HEK293 (cell line): ENCODE results near the gene ZNF32.

ENCODE experiments used
- CTCF ChIA-PET: fragments of 350-600 bp; formaldehyde crosslinking; extraction: SDS; loops from one replicate; lab custom pipeline; 2021; ENCODE audit warnings: antibody characterized with exemption; lab: Yijun Ruan, JAX
- POLR2A ChIA-PET: fragments of 300-600 bp; formaldehyde crosslinking; extraction: SDS; loops from one replicate; lab custom pipeline; 2020; ENCODE audit warnings: antibody characterized with exemption, inconsistent platforms; lab: Yijun Ruan, JAX
- H3K27ac ChIP-seq: fragments of 200-500 bp; sonication (Bioruptor generic); 2 replicates; pipeline ENCODE4 v1.5.1; 2014; ENCODE audit warnings: low read depth, low read length, control low read depth, inconsistent platforms; ENCODE audit errors: extremely low read depth
- H3K36me3 ChIP-seq, 2 experiments: fragments of 200-500 bp in 1 of 2; sonication (Bioruptor generic) in 1 of 2; 1 replicate in 1 of 2; 2 replicates in 1 of 2; pipeline ENCODE4 v1.5.1; 2014 to 2017; ENCODE audit warnings: inconsistent platforms in 2 of 2, low read length in 2 of 2; ENCODE audit not compliant: control insufficient read depth in 2 of 2, insufficient read depth in 1 of 2
- H3K4me1 ChIP-seq: fragments of 200-500 bp; sonication (Bioruptor generic); 2 replicates; pipeline ENCODE4 v1.5.1; 2014; ENCODE audit warnings: mild to moderate bottlenecking, low read length, inconsistent platforms; ENCODE audit not compliant: control insufficient read depth, insufficient read depth
- H3K4me3 ChIP-seq: 2 replicates; pipeline ENCODE4 v1.5.1; 2011; ENCODE audit warnings: low read depth, mild to moderate bottlenecking, control low read depth, low read length, moderate library complexity
- H3K9me3 ChIP-seq: fragments of 200-500 bp; sonication (Bioruptor generic); 2 replicates; pipeline ENCODE4 v1.5.1; 2014; ENCODE audit warnings: low read depth, low read length, inconsistent platforms; ENCODE audit not compliant: control insufficient read depth, insufficient read depth
- EGR2 ChIP-seq: fragments of 450-650 bp; formaldehyde crosslinking; IDR thresholded peaks from 2 replicates; pipeline ENCODE4 v1.5.1; 2016; ENCODE audit warnings: low read depth, missing biosample characterization, missing genetic modification characterization
- GLIS2 ChIP-seq: fragments of 450-650 bp; formaldehyde crosslinking; IDR thresholded peaks from 2 replicates; pipeline ENCODE4 v1.5.1; 2016; ENCODE audit warnings: missing biosample characterization, missing genetic modification characterization
- IKZF3 ChIP-seq: fragments of 450-650 bp; IDR thresholded peaks from 2 replicates; pipeline ENCODE4 v1.5.0; 2018; ENCODE audit warnings: missing biosample characterization, mild to moderate bottlenecking, missing genetic modification characterization, moderate library complexity
- KLF8 ChIP-seq: fragments of 450-650 bp; formaldehyde crosslinking; IDR thresholded peaks from 2 replicates; pipeline ENCODE4 v1.5.1; 2016; ENCODE audit warnings: missing biosample characterization, missing genetic modification characterization
- OSR2 ChIP-seq: fragments of 450-650 bp; formaldehyde crosslinking; IDR thresholded peaks from 2 replicates; pipeline ENCODE4 v1.5.1; 2016; ENCODE audit warnings: missing biosample characterization, missing genetic modification characterization
- SCRT1 ChIP-seq: fragments of 450-650 bp; formaldehyde crosslinking; IDR thresholded peaks from 2 replicates; pipeline ENCODE4 v1.5.1; 2016; ENCODE audit warnings: missing biosample characterization, missing genetic modification characterization, borderline replicate concordance
- ZBTB17 ChIP-seq: fragments of 450-650 bp; formaldehyde crosslinking; IDR thresholded peaks from 2 replicates; pipeline ENCODE4 v1.5.1; 2016; ENCODE audit warnings: missing biosample characterization, missing genetic modification characterization
- ZFP3 ChIP-seq: fragments of 450-650 bp; formaldehyde crosslinking; IDR thresholded peaks from 2 replicates; pipeline ENCODE4 v1.5.1; 2016; ENCODE audit warnings: low read depth, missing biosample characterization, missing genetic modification characterization
- ZFP69B ChIP-seq: fragments of 450-650 bp; formaldehyde crosslinking; IDR thresholded peaks from 2 replicates; pipeline ENCODE4 v1.5.1; 2016; ENCODE audit warnings: missing biosample characterization, missing genetic modification characterization
- ZNF140 ChIP-seq: fragments of 450-650 bp; formaldehyde crosslinking; IDR thresholded peaks from 2 replicates; pipeline ENCODE4 v1.5.1; 2016; ENCODE audit warnings: missing biosample characterization, missing genetic modification characterization
- ZNF146 ChIP-seq: fragments of 450-650 bp; formaldehyde crosslinking; IDR thresholded peaks from 2 replicates; pipeline ENCODE4 v1.5.1; 2016; ENCODE audit warnings: missing biosample characterization, missing genetic modification characterization
- ZNF169 ChIP-seq: fragments of 450-650 bp; formaldehyde crosslinking; IDR thresholded peaks from 2 replicates; pipeline ENCODE4 v1.5.1; 2016; ENCODE audit warnings: missing biosample characterization, missing genetic modification characterization
- ZNF19 ChIP-seq: fragments of 450-650 bp; formaldehyde crosslinking; IDR thresholded peaks from 2 replicates; pipeline ENCODE4; 2016; ENCODE audit warnings: missing biosample characterization, missing genetic modification characterization, low read depth
- ZNF223 ChIP-seq: fragments of 450-650 bp; formaldehyde crosslinking; IDR thresholded peaks from 2 replicates; pipeline ENCODE4 v1.5.1; 2016; ENCODE audit warnings: missing biosample characterization, missing genetic modification characterization
- ZNF354C ChIP-seq: fragments of 450-650 bp; formaldehyde crosslinking; IDR thresholded peaks from 2 replicates; pipeline ENCODE4 v1.5.1; 2016; ENCODE audit warnings: missing biosample characterization, missing genetic modification characterization, low read depth, borderline replicate concordance
- ZNF37A ChIP-seq: fragments of 450-650 bp; IDR thresholded peaks from 2 replicates; pipeline ENCODE4 v1.5.1; 2018; ENCODE audit warnings: missing biosample characterization, missing genetic modification characterization
- ZNF391 ChIP-seq: fragments of 450-650 bp; formaldehyde crosslinking; IDR thresholded peaks from 2 replicates; pipeline ENCODE4 v1.5.1; 2016; ENCODE audit warnings: low read depth, missing biosample characterization, missing genetic modification characterization, borderline replicate concordance
- ZNF473 ChIP-seq: fragments of 450-650 bp; formaldehyde crosslinking; IDR thresholded peaks from 2 replicates; pipeline ENCODE4 v1.5.1; 2017; ENCODE audit warnings: missing biosample characterization, missing genetic modification characterization
- ZNF48 ChIP-seq: fragments of 450-650 bp; formaldehyde crosslinking; IDR thresholded peaks from 2 replicates; pipeline ENCODE4 v1.5.1; 2016; ENCODE audit warnings: missing biosample characterization, missing genetic modification characterization
- ZNF660 ChIP-seq: fragments of 450-650 bp; IDR thresholded peaks from 2 replicates; pipeline ENCODE4 v1.5.1; 2018; ENCODE audit warnings: missing biosample characterization, mild to moderate bottlenecking, missing genetic modification characterization
- ZNF830 ChIP-seq: fragments of 450-650 bp; IDR thresholded peaks from 2 replicates; pipeline ENCODE4 v1.5.0; 2018; ENCODE audit warnings: missing biosample characterization, missing genetic modification characterization, low read depth, mild to moderate bottlenecking, moderate library complexity
- ZNF837 ChIP-seq: fragments of 450-650 bp; formaldehyde crosslinking; IDR thresholded peaks from 2 replicates; pipeline ENCODE4 v1.5.1; 2016; ENCODE audit warnings: missing biosample characterization, missing genetic modification characterization
- TF ChIP-seq, protein P1 (sequence below): fragments of 450-650 bp; formaldehyde crosslinking; IDR thresholded peaks from 2 replicates; pipeline ENCODE4 v1.5.1; 2017; ENCODE audit warnings: missing biosample characterization, missing genetic modification characterization
- TF ChIP-seq, protein P2 (sequence below): fragments of 450-650 bp; formaldehyde crosslinking; IDR thresholded peaks from 2 replicates; pipeline ENCODE4 v1.5.1; 2016; ENCODE audit warnings: missing biosample characterization, missing genetic modification characterization
- TF ChIP-seq, protein P3 (sequence below): fragments of 450-650 bp; formaldehyde crosslinking; IDR thresholded peaks from 2 replicates; pipeline ENCODE4 v1.5.1; 2016; ENCODE audit warnings: missing biosample characterization, missing genetic modification characterization
- TF ChIP-seq, protein P4 (sequence below): fragments of 450-650 bp; formaldehyde crosslinking; IDR thresholded peaks from 2 replicates; pipeline ENCODE4 v1.5.1; 2016; ENCODE audit warnings: missing biosample characterization, missing genetic modification characterization, low read depth
- TF ChIP-seq, protein P5 (sequence below): fragments of 450-650 bp; formaldehyde crosslinking; IDR thresholded peaks from 2 replicates; pipeline ENCODE4 v1.5.1; 2016; ENCODE audit warnings: missing biosample characterization, missing genetic modification characterization
- TF ChIP-seq, protein P6 (sequence below): fragments of 450-650 bp; formaldehyde crosslinking; IDR thresholded peaks from 2 replicates; pipeline ENCODE4 v1.5.1; 2016; ENCODE audit warnings: missing biosample characterization, missing genetic modification characterization

ZNF32 gene

DNA sequence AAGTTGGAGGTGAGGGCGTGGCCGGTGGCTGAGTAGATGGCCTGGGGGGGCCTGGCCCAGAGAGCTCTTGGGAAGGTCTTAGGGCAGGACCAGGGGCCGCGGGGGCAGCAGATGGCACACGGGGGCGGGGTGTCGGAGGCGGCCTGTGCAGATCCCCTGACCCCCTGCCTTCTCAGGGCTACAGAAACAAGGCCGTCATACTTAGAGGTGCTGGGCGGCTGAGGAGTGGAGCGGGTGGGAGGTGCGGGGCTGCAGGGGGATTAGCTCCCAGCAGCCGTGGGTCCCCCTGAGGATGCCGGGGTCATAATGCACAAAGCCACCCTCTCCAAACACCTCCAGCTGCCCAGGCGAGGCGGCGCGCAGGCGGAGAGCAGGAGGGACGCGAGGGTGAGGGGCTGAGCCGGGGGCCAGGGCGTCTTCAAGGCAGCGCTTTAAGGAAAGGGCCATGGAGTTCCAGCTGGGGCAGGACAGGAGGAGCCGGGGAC is 40.4 kb upstream of the ZNF32 start:
- no peak for TF ChIP-seq ZNF391 (tag by site-specific recombination)
- 0 out of 2 replicates have a peak, but pooled peaks have one; percentile 18 for TF ChIP-seq EGR2 (tag by site-specific recombination)
- no peak overlapping the region for H3K27ac ChIP-seq
- no peak overlapping the region for H3K4me3 ChIP-seq
- POLR2A ChIA-PET, result no interaction called here
- H3K4me1 ChIP-seq, result no peaks in the 10 kb centered on the region
- no peaks in the 10 kb centered on the region for H3K9me3 ChIP-seq
- H3K36me3 ChIP-seq, result no peaks in the 10 kb centered on the region
- CTCF ChIA-PET, result interaction anchor here (0.6 to 2.9 kb wide), 14 partner anchors 8 to 1172 kb away, joined by 3 to 8 read pairs (median 4); no protein-coding TSS in a partner anchor

DNA sequence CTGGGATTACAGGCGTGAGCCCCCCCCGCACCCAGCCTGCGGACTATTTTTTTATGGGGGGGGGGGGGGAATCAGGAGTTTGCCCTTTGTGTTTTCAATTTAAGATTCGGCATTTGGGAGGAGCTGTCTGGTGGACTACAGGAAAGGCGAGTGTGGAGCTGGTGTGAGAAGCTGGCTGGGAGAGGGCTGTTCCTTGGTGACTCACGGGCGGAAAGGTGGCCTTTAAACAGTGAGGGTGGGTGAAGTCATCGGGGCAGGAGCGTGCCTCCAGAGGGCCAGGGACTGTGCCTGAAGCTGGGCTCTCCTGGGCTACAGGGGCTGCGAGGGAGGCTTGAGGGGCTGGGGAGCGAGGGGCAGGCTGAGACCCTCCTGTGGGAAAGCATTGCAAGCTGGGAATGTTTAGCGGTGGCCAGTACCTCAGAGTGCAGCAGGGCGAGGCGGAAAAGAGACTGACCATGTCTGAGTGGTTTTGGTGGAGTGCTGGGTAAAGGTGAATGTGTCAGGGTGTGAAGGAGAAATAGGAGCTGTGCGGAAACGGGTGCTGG is 39.7 kb upstream of the ZNF32 start:
- ChIA-PET POLR2A (no interaction called here), CTCF (interaction anchor here (0.6 to 1.8 kb wide), 4 partner anchors 10 to 698 kb away, joined by 3 to 7 read pairs (median 5); no protein-coding TSS in a partner anchor)

DNA sequence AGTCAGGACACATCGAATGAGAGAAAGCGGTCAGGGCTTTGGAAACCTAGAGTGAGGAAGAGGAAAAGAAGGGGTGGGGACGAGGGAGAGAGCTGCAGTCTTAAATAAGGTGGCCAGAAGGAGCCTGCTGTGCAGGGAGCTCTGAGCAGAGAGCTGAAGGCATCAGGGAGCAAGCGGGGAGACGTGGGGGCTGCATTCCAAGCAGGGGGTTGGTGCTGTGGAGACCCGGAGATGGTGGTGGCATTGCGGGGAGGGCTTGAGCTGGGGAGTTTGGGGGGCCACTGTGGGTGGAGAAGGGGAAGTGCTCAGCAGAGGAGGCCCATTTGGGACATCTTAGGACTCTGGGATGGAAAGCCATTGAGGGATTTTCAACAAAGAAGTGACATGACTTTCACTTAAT is 38.7 kb upstream of the ZNF32 start:
- POLR2A ChIA-PET, result no interaction called here
- TF ChIP-seq ZFP3 (tag by site-specific recombination) (no peak), ZNF169 (tag by site-specific recombination) (no peak), ZNF19 (tag by site-specific recombination) (no peak), ZNF223 (tag by site-specific recombination) (no peak), ZNF48 (tag by site-specific recombination) (no peak)
- TF ChIP-seq, protein P1, sequence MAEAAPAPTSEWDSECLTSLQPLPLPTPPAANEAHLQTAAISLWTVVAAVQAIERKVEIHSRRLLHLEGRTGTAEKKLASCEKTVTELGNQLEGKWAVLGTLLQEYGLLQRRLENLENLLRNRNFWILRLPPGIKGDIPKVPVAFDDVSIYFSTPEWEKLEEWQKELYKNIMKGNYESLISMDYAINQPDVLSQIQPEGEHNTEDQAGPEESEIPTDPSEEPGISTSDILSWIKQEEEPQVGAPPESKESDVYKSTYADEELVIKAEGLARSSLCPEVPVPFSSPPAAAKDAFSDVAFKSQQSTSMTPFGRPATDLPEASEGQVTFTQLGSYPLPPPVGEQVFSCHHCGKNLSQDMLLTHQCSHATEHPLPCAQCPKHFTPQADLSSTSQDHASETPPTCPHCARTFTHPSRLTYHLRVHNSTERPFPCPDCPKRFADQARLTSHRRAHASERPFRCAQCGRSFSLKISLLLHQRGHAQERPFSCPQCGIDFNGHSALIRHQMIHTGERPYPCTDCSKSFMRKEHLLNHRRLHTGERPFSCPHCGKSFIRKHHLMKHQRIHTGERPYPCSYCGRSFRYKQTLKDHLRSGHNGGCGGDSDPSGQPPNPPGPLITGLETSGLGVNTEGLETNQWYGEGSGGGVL (tag by site-specific recombination), result no peak
- TF ChIP-seq, protein P2, sequence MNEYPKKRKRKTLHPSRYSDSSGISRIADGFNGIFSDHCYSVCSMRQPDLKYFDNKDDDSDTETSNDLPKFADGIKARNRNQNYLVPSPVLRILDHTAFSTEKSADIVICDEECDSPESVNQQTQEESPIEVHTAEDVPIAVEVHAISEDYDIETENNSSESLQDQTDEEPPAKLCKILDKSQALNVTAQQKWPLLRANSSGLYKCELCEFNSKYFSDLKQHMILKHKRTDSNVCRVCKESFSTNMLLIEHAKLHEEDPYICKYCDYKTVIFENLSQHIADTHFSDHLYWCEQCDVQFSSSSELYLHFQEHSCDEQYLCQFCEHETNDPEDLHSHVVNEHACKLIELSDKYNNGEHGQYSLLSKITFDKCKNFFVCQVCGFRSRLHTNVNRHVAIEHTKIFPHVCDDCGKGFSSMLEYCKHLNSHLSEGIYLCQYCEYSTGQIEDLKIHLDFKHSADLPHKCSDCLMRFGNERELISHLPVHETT, result no peak
- TF ChIP-seq, protein P3, sequence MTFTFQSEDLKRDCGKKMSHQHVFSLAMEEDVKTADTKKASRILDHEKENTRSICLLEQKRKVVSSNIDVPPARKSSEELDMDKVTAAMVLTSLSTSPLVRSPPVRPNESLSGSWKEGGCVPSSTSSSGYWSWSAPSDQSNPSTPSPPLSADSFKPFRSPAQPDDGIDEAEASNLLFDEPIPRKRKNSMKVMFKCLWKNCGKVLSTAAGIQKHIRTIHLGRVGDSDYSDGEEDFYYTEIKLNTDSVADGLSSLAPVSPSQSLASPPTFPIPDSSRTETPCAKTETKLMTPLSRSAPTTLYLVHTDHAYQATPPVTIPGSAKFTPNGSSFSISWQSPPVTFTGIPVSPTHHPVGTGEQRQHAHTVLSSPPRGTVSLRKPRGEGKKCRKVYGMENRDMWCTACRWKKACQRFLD (tag by site-specific recombination), result no peak
- TF ChIP-seq, protein P4, sequence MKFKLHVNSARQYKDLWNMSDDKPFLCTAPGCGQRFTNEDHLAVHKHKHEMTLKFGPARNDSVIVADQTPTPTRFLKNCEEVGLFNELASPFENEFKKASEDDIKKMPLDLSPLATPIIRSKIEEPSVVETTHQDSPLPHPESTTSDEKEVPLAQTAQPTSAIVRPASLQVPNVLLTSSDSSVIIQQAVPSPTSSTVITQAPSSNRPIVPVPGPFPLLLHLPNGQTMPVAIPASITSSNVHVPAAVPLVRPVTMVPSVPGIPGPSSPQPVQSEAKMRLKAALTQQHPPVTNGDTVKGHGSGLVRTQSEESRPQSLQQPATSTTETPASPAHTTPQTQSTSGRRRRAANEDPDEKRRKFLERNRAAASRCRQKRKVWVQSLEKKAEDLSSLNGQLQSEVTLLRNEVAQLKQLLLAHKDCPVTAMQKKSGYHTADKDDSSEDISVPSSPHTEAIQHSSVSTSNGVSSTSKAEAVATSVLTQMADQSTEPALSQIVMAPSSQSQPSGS (tag by site-specific recombination), result no peak

More for the DNA sequence above, 39.7 kb upstream of the ZNF32 start:
- Histone ChIP-seq H3K36me3 (no peaks in the 10 kb centered on the region), H3K9me3 (no peaks in the 10 kb centered on the region), H3K27ac (no peak overlapping the region), H3K4me3 (no peak overlapping the region), H3K4me1 (no peaks in the 10 kb centered on the region)
- no peak for TF ChIP-seq SCRT1 (tag by site-specific recombination)
- TF ChIP-seq GLIS2, result no peak
- TF ChIP-seq ZBTB17 (tag by site-specific recombination), result no peak
- TF ChIP-seq ZNF37A (tag by site-specific recombination), result no peak
- no peak for TF ChIP-seq ZNF140
- TF ChIP-seq ZNF473 (tag by site-specific recombination), result no peak
- TF ChIP-seq, protein P5, sequence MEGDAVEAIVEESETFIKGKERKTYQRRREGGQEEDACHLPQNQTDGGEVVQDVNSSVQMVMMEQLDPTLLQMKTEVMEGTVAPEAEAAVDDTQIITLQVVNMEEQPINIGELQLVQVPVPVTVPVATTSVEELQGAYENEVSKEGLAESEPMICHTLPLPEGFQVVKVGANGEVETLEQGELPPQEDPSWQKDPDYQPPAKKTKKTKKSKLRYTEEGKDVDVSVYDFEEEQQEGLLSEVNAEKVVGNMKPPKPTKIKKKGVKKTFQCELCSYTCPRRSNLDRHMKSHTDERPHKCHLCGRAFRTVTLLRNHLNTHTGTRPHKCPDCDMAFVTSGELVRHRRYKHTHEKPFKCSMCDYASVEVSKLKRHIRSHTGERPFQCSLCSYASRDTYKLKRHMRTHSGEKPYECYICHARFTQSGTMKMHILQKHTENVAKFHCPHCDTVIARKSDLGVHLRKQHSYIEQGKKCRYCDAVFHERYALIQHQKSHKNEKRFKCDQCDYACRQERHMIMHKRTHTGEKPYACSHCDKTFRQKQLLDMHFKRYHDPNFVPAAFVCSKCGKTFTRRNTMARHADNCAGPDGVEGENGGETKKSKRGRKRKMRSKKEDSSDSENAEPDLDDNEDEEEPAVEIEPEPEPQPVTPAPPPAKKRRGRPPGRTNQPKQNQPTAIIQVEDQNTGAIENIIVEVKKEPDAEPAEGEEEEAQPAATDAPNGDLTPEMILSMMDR (tag by site-specific recombination), result no peak
- TF ChIP-seq, protein P6, sequence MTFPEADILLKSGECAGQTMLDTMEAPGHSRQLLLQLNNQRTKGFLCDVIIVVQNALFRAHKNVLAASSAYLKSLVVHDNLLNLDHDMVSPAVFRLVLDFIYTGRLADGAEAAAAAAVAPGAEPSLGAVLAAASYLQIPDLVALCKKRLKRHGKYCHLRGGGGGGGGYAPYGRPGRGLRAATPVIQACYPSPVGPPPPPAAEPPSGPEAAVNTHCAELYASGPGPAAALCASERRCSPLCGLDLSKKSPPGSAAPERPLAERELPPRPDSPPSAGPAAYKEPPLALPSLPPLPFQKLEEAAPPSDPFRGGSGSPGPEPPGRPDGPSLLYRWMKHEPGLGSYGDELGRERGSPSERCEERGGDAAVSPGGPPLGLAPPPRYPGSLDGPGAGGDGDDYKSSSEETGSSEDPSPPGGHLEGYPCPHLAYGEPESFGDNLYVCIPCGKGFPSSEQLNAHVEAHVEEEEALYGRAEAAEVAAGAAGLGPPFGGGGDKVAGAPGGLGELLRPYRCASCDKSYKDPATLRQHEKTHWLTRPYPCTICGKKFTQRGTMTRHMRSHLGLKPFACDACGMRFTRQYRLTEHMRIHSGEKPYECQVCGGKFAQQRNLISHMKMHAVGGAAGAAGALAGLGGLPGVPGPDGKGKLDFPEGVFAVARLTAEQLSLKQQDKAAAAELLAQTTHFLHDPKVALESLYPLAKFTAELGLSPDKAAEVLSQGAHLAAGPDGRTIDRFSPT (tag by site-specific recombination), result no peak
- TF ChIP-seq ZNF354C (tag by site-specific recombination), result no peak
- no peak for TF ChIP-seq KLF8 (tag by site-specific recombination)
- no peak for TF ChIP-seq EGR2 (tag by site-specific recombination)
- no peak for TF ChIP-seq IKZF3
- TF ChIP-seq ZNF660 (tag by site-specific recombination), result no peak
- TF ChIP-seq ZNF830 (tag by site-specific recombination), result no peak
- TF ChIP-seq ZFP69B (tag by site-specific recombination), result no peak
- TF ChIP-seq ZNF146 (tag by site-specific recombination), result no peak
- no peak for TF ChIP-seq OSR2
- TF ChIP-seq ZNF837 (tag by site-specific recombination), result no peak

More for the DNA sequence above, 38.7 kb upstream of the ZNF32 start:
- Histone ChIP-seq H3K27ac (no peak overlapping the region), H3K4me3 (no peak overlapping the region), H3K36me3 (no peaks in the 10 kb centered on the region), H3K4me1 (no peaks in the 10 kb centered on the region), H3K9me3 (no peaks in the 10 kb centered on the region)
- CTCF ChIA-PET, result interaction anchor here (0.6 to 1.4 kb wide), 3 partner anchors 17 to 57 kb away, joined by 3 read pairs; no protein-coding TSS in a partner anchor
